ENCODE measurements around the gene CEACAM4.
"Not testable (repeated sequence)": the region's sequence is repeated elsewhere in the genome, so short reads cannot be mapped to it uniquely, and the experiment has no call there.

The CEACAM4 gene

DNA sequence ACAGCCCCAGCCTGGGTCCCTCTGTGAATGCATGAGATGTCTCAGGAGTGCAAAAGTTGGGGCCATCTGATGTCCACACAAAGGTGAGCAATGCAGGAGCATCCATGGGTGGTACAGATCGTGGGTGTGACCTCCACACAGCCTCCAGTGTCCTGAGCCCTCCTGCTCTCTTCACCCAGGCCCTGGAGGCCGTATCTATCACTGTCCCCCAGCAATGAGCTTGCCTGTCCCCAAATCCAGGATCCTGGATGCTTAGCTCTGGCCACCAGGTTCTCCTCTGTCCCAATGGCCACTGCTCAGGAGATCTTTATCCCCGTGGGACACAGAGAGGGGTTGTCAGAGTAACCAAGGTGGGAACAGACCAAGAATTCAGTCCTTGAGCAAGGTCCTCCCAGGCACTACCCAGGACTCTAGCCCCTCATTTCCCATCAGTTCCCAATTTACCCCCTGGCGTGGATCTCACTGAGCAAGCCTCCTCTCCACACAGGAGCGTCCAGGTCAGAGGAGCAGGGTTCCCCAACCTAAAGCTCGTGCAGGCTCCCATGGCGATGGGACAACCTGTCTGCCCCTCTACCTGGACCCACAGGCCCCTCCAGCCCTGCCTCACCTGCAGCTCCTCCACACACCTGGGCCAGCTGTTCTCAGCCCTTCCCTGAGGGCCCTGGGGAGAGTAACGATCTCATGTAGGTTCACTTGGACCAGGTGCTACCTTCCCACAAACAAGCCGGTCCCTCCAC is 39.6 kb downstream of the CEACAM4 start:
- Histone ChIP-seq H3K36me3 (no peaks in the 10 kb centered on the region), H3K9me3 (no peaks in the 10 kb centered on the region), H3K27me3 (no peaks in the 10 kb centered on the region), H3K4me1 (no peaks in the 10 kb centered on the region), H3K4me3 (ENCODE audit: low read depth, low read length) (no peak overlapping the region)
- no peak for DNase-seq
- TF ChIP-seq, protein P1, sequence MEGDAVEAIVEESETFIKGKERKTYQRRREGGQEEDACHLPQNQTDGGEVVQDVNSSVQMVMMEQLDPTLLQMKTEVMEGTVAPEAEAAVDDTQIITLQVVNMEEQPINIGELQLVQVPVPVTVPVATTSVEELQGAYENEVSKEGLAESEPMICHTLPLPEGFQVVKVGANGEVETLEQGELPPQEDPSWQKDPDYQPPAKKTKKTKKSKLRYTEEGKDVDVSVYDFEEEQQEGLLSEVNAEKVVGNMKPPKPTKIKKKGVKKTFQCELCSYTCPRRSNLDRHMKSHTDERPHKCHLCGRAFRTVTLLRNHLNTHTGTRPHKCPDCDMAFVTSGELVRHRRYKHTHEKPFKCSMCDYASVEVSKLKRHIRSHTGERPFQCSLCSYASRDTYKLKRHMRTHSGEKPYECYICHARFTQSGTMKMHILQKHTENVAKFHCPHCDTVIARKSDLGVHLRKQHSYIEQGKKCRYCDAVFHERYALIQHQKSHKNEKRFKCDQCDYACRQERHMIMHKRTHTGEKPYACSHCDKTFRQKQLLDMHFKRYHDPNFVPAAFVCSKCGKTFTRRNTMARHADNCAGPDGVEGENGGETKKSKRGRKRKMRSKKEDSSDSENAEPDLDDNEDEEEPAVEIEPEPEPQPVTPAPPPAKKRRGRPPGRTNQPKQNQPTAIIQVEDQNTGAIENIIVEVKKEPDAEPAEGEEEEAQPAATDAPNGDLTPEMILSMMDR (IDR thresholded peaks at IDR 0.05; ENCODE audit: low read depth, low read length), result no peak

- Histone ChIP-seq H3K9me3 (no peaks in the 10 kb centered on the region), H3K4me1 (no peaks in the 10 kb centered on the region), H3K27me3 (no peaks in the 10 kb centered on the region), H3K36me3 (no peaks in the 10 kb centered on the region), H3K4me3 (ENCODE audit: low read depth, low read length) (no peak overlapping the region)
- TF ChIP-seq, protein P1 (IDR thresholded peaks at IDR 0.05; ENCODE audit: low read depth, low read length), result no peak
- DNase-seq, result no peak
These were observed 40.8 kb downstream of the CEACAM4 start for GRCh38 chr19:41586064-41586463.

DNA sequence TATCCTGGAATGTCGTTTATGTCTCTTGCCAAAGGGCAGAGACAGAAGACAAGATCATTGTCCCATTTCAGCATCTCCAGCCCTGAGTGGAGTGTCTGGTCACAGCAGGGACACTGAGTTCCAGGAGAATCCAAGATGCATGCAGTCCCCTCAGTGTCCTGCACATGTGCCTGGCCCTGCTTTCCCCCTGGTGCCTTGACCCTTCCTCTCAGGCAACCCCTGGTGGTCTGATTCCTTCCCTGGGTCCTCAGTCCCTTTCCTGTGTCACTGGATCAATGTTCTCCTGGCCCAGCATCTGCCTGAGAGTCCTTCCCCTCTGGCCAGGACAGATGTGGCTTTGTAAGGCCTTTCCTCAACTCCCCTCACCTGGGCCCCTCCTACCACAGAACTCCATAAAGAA is 41.9 kb downstream of the CEACAM4 start:
- Histone ChIP-seq H3K9me3 (no peaks in the 10 kb centered on the region), H3K4me3 (ENCODE audit: low read depth, low read length) (no peak overlapping the region), H3K4me1 (no peaks in the 10 kb centered on the region), H3K27me3 (no peaks in the 10 kb centered on the region), H3K36me3 (no peaks in the 10 kb centered on the region)
- TF ChIP-seq, protein P1 (IDR thresholded peaks at IDR 0.05; ENCODE audit: low read depth, low read length), result no peak
- no peak for DNase-seq

DNA sequence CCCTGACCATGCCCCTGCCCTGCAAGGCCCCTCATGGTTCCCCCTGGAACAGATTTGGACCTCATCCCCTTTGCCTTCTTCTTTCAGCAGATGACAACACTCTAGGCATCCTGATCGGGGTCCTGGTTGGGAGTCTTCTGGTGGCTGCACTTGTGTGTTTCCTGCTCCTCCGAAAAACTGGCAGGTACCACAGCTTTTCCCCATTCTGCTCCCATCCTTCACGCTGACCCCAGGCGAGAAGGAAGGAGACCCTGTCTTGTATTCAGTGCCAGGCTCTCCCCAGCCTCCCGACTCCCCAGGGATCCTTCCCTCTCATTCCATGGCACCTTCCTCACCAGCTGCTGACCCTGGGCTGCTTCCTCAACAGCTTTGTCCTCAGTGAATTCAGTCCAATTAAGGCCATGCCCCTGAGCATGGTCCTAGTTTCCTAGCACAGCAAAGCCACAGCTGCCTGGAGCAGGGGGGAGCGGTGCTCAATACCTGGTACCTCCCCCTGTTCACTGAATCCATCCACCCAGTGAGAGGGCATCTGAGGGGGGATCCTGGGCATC is 42.5 kb downstream of the CEACAM4 start:
- no peaks in the 10 kb centered on the region for H3K4me1 ChIP-seq
- no peaks in the 10 kb centered on the region for H3K27me3 ChIP-seq
- H3K4me3 ChIP-seq (ENCODE audit: low read depth, low read length), result no peak overlapping the region
- TF ChIP-seq, protein P1 (IDR thresholded peaks at IDR 0.05; ENCODE audit: low read depth, low read length), result no peak
- H3K36me3 ChIP-seq, result no peaks in the 10 kb centered on the region
- H3K9me3 ChIP-seq, result no peaks in the 10 kb centered on the region
- DNase-seq, result no peak

GRCh38 chr19:41582577-41583182 is 44.2 kb downstream of the CEACAM4 start:
- DNase-seq; H3K36me3 ChIP-seq; H3K4me1 ChIP-seq; H3K27me3 ChIP-seq; H3K9me3 ChIP-seq; H3K4me3 ChIP-seq (ENCODE audit: low read depth, low read length): not testable (repeated sequence)

GRCh38 chr19:41581068-41581467 is 45.8 kb downstream of the CEACAM4 start:
- not testable (repeated sequence) for H3K36me3 ChIP-seq; DNase-seq; H3K9me3 ChIP-seq; H3K4me3 ChIP-seq (ENCODE audit: low read depth, low read length); H3K4me1 ChIP-seq; H3K27me3 ChIP-seq

- Histone ChIP-seq H3K36me3 (no peaks in the 10 kb centered on the region), H3K4me3 (ENCODE audit: low read depth, low read length) (no peak overlapping the region), H3K27me3 (no peaks in the 10 kb centered on the region), H3K9me3 (no peaks in the 10 kb centered on the region), H3K4me1 (no peaks in the 10 kb centered on the region)
- TF ChIP-seq, protein P1 (IDR thresholded peaks at IDR 0.05; ENCODE audit: low read depth, low read length), result no peak
- DNase-seq, result no peak
These were observed 48.0 kb downstream of the CEACAM4 start for GRCh38 chr19:41578886-41579285.

Data from BE2C (cell line).